PFSK-1 (cell line): ENCODE measurements around the gene HHIP.

Source experiments
- FOXP2 ChIP-seq: optimal IDR thresholded peaks from 2 replicates; pipeline ENCODE3; 2011; ENCODE audit warnings: borderline replicate concordance, control low read depth, inconsistent platforms; ENCODE audit not compliant: insufficient read depth; ENCODE audit errors: extremely low read length, extremely low read depth
- POLR2AphosphoS5 ChIP-seq: IDR thresholded peaks from 2 replicates; pipeline ENCODE4 v1.6.1; 2012; ENCODE audit warnings: low read depth, mild to moderate bottlenecking, control low read depth, low read length, moderate library complexity
- REST ChIP-seq, 2 experiments: IDR thresholded peaks; 2 replicates each; pipeline versions ENCODE4 v1.6.1 to v1.8.0; 2011 to 2012; ENCODE audit warnings: low read depth in 2 of 2, low read length in 2 of 2, control low read depth in 1 of 2, inconsistent platforms in 1 of 2, mild to moderate bottlenecking in 1 of 2, moderate library complexity in 1 of 2; ENCODE audit not compliant: insufficient read depth in 1 of 2
- SIN3A ChIP-seq: IDR thresholded peaks from 2 replicates; pipeline ENCODE4 v1.6.1; 2012; ENCODE audit warnings: mild to moderate bottlenecking, low read length, moderate library complexity, borderline replicate concordance; ENCODE audit not compliant: insufficient read depth
- TAF1 ChIP-seq: IDR thresholded peaks from 2 replicates; pipeline ENCODE4 v1.6.1; 2012; ENCODE audit warnings: low read length, control low read depth, borderline replicate concordance; ENCODE audit not compliant: insufficient read depth

HHIP gene

GRCh38 chr4:144688035-144688569, 42.1 kb downstream of the HHIP start:
- TF ChIP-seq FOXP2 (no peak), POLR2AphosphoS5 (no peak), SIN3A (no peak), REST (IDR thresholded peaks at IDR 0.05; ENCODE audit: insufficient read depth in 1 of 2, low read depth in 2 of 2, low read length in 2 of 2) (no peak), TAF1 (no peak)

GRCh38 chr4:144689125-144689524, 43.2 kb downstream of the HHIP start:
- TF ChIP-seq FOXP2 (no peak), POLR2AphosphoS5 (no peak), SIN3A (no peak), TAF1 (no peak), REST (IDR thresholded peaks at IDR 0.05; ENCODE audit: insufficient read depth in 1 of 2, low read depth in 2 of 2, low read length in 2 of 2) (no peak)

- TF ChIP-seq TAF1 (no peak), REST (IDR thresholded peaks at IDR 0.05; ENCODE audit: insufficient read depth in 1 of 2, low read depth in 2 of 2, low read length in 2 of 2) (no peak), POLR2AphosphoS5 (no peak)
Measured at GRCh38 chr4:144695721-144696120, 49.8 kb downstream of the HHIP start.

- no peak for TF ChIP-seq FOXP2
- TF ChIP-seq SIN3A, result no peak
- TF ChIP-seq TAF1, result no peak
- no peak for TF ChIP-seq REST (IDR thresholded peaks at IDR 0.05; ENCODE audit: insufficient read depth in 1 of 2, low read depth in 2 of 2, low read length in 2 of 2)
- no peak for TF ChIP-seq POLR2AphosphoS5
Measured at GRCh38 chr4:144696376-144696775, 50.4 kb downstream of the HHIP start.

- TF ChIP-seq POLR2AphosphoS5 (no peak), SIN3A (no peak), TAF1 (no peak), REST (IDR thresholded peaks at IDR 0.05; ENCODE audit: insufficient read depth in 1 of 2, low read depth in 2 of 2, low read length in 2 of 2) (no peak), FOXP2 (no peak)
Measured at GRCh38 chr4:144699565-144699964, 53.6 kb downstream of the HHIP start.
